Stimulated activated CD8-positive, alpha-beta memory T cell treated with anti-CD3 and anti-CD28 coated beads, Interleukin-12 subunit alpha, Interleukin-12 subunit beta, amount 100 ng/mL, for 4 hours (primary cell): ENCODE data around the gene ZNF630.
"Not testable (repeated sequence)": the region's sequence is repeated elsewhere in the genome, so short reads cannot be mapped to it uniquely, and the experiment has no call there.

Experiments used
- DNase-seq: peaks from one replicate; pipeline ENCODE4 v3.0.0-alpha.2; 2020; ENCODE audit warnings: low read depth

The ZNF630 gene

DNA sequence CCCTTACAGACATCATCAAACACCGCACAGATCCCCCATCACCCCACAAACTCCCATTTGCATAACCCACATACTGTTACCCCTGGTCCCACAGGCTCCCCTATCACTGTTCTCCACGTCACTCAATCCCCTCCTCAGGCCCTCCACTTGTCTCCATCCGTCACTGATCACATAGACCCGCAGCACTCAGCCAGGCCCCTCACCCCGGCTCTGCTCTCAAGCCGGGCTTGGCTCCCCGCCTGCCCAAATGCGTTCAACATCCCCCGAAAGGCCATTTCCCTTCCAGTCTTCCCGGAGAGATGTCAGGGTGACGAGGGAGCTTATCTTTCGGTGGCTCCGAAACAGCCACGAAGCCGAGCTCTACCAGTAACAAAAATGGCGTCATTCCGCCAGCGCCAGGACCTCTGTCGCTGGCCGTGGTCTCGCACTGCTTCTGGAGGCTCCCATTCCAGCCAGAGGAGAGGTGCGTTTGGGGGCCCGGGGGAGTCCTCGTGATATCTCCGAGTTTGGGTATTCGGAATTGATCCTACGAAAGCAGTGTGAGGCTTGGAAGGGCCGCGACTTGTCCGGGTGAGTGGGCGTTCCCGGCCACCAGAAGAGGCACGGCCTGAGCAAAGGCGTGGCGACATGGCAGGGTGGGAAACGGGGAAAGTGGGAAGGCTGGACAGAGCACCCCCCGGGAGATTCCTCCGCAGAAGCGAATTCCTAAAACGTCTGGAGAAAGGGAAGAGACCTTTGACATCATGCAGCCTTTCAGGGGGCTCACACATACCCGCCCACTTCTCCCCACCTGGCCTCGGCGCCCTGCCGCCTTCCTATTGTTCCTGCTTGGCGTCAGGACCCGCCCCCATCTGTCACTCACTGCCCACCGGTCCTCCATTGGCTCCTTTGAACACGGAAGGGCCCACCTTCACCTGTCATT lies at the start of gene ZNF630:
Gene ZNF630 (minus strand): TSS at position 577 of the 922 bp plus-strand sequence. CDS start 4,754 bp downstream, outside the sequence.
- peak; percentile 37 for DNase-seq

DNA sequence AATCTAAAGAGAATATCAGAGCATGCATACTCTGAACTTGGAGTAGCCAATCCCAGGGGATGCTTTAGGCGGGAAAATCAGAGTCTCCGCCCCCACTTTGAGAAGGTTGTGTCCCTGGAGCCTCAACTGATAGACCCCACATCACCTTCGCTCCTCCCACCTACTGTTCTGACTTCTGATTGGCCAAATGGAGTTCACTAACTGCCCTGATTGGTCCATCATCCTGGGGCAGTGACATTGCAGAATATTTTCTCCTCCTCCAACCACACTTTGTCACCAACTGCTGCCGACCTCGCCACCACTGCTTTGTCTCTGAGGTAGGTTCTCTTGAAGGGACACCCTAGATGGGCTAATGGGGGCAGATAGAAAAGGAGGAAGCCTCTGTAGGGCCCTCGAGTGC lies 36.3 kb upstream of the ZNF630 start:
- no peak for DNase-seq

DNA sequence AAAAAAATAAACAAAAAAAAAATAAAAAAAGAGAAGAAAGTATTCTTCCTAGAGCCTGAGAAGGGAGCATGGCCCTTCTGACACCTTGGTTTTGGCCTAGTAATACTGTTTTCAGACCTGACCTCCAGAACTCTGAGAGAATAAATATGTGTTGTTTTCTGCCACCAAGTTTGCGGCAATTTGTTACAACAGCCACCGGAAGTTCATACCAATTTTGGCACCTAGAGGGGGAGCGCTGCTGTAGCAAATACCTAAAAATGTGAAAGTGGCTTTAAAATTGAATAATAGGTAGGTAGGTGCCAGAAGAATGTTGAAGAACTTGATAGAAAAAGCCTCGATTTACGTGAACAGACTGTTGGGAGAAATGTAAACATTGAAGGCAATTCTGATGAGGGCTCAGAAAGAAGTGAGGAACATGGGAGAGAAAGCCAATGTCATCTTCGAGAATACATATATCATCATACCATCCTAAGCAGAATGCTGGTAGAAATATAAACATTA lies 31.5 kb upstream of the ZNF630 start:
- no peak for DNase-seq

DNA sequence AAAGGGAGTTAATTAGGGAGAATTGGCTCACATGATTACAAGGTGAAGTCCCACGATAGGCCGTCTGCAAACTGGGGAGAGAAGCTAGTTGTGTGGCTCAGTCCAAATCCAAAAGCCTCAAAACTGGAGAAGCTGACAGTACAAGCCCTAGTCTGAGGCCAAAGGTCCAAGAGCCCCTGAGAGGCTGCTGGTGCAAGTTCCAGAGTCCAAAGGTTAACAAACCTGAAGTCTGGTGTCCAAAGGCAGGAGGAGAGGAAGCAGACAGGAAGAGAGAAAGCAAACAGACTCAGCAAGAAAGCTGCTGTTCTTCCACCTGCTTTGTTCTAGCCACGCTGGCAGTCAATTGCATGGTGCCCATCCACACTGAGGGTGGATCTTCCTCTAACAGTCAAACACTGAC lies 30.0 kb upstream of the ZNF630 start:
- DNase-seq = no peak

DNA sequence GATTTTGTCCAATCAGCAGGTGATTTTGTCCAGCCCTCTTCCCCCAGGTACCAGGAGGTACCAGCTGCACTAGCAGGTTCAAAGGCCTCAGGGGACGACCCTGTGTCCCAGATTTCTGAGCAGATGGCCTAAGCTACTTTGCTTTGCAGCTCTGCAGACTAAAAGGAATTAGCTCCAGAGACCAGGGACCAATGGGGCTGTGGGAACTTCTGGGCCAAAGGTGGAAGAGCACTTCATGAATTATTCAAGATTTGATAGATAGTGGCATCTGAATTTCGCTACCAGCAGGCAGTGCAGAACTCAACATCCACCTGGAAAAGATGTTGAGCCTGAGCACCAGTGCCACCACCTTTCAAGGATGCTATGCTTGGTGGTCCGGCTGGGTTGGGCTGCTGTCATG lies 21.1 kb upstream of the ZNF630 start:
- not testable (repeated sequence) for DNase-seq

DNA sequence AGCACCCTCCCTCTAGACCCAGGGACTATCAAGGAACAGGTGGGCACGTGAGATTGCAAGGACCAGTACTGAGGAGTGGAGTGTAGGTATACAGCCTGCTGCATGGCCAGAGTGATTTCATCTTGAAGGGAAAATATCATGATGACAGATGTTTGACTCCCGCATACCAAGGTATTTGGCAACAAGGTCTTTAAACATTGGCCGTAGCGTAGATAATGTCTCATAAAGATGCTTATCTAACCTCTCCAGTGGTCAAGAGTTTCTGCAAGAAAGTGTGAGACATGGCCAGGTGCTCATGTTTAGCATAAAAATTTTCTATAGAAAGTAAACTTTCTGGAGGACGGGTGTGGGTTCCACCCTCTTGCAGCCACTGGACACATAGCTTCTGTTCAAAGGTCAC lies 18.7 kb upstream of the ZNF630 start:
- no peak for DNase-seq

DNA sequence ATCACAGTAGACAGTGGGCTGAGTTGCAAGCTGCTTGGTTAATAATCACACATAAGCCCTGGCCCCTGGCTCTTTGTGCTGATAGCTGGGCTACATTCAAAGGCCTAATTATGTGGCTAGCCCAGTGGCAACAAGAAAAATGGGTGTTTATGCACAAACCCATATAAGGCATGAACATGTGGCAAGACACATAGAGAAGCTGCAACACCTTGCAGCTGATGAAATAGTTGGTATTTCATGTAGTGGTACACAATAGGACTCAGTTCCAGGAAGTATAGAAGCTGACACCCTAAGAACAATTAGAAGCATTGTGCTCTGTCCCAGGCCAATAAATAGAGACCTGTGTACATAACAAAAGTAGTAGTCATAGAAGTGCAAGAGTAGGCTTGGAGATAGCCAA lies 14.6 kb upstream of the ZNF630 start:
- no peak for DNase-seq

DNA sequence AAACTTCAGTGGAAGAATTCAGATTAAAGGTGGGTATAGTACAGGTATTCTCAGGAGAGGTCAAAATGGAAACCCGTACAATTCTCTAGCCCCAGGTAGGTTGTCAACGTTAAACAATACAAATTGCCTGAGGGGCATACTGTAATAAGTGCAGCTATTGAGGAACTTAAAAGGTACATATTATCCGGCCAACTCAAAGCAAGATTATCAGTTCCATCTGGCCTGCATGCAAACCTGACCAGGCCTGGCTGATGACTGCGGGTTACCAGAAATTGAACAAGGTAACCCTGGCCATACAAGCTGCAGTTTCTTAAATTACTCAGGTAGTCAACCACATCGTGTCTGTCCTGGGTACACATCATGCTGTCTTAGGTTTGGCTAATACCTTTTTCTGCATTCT lies 12.3 kb upstream of the ZNF630 start:
- no peak for DNase-seq

DNA sequence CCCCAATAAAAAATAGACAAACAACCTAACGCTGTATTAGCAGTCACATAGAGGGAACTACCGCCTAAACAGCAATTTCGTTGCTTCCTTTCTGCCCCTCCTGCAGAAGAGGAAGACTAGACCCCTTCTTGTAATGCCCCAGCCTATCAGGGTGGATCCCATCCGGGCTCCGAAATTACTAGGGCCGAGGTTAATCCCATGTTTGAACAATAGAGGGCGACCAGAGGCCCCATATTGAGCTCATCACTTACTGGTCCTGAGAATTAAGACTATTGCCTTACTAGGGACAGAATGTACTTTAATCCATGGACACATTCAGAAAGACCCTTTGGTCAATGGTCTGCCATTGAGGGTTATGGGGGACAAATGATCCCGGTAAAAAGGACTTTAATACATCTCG lies 11.8 kb upstream of the ZNF630 start:
- DNase-seq = no peak

DNA sequence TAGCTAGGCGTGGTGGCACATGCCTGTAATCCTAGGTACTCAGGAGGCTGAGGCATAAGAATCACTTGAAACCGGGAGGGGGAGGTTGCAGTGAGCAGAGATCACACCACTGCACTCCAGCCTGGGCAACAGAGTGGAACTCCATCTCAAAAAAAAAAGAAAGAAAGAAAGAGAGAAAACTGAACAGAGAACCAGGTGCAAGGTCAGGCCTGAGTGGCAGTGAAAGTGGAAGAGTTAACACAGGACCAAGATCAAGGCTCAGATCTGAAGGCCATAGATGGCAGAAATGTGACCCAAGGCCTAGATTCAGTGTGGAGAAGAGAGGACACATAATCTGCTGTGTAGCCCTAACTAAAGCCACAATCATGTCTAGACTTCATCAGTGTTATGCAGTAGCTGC lies 4.9 kb upstream of the ZNF630 start:
- no peak for DNase-seq

DNA sequence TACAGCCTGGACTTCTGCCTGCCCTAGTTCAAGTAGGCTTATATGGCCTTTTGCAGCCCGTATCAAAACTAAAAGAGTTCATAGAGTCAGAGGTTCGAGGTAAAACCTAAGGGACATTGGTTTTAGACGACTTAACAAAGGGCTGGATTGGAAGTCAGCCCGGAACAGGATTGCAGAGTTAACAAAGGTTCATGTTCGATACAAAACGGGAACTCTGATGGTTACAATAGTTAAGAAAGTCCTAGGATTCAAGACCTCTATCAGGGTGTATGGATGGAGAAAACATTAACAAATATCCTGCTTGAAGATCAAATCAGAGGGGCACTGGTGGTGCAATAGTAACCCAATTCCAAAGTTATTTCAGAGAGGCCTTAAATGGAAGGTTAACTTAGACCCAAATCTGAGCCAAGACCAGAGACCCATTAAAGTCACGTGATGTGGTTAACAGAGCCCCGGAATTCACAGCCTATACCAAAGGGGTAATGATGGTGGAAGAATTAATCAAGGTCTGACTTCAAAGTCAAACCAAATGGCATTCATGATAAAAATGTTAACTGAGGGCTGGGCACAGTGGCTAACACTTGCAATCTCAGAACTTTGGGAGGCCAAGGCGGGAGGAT lies 656 bp upstream of the ZNF630 start:
- no peak for DNase-seq

DNA sequence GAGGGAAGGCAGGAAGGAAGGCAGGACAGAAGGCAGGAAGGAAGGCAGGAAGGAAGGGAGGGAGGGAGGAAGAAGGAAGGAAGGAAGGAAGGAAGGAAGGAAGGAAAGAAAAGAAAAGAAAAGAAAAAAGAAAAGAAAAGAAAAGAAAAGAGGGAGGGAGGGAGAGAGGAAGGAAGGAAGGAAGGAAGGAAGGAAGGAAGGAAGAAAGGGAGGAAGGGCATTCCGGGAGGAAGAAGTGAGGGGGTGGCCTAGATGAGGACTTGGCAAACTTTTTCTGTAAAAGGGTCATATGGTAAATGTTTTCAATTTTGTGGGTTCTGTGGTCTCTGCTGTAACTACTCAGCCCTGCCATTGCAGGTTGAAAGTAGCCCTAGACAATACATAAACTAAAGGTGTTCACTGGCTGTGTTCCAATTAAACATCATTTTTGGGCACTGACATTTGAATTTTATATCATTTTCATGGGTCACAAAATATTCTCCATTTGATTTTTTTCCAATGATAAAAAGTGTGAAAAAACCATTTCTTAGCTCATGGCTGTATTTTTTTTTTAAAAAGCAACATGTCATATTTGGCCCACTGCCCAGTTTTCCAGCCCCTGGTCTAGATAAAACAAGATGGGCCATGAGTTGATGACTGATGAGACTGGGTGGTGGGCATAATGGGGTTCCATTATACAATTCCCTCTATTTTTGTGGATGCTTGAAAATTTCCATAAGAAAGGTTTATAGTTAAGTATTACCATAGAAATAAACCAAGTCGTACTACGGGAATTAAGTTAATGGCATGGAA lies 3.1 kb downstream of the ZNF630 start:
- DNase-seq = no peak

DNA sequence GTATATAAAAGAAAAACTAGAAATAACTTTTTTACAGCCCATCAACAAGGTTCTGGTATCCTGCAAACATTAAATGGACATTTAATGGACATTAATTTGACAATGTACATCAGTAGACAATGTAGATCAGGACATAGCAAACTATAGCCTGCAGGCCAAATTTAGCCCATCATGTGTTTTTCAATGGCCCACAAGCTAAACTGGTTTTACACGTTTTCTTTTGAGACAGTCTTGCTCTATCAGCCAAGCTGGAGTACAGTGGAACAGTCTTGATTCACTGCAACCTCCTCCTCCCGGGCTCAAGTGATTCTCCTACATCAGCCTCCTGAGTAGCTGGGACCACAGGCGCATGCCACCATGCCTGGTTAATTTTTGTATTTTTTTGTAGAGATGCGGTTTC lies 7.2 kb downstream of the ZNF630 start:
- DNase-seq = no peak

DNA sequence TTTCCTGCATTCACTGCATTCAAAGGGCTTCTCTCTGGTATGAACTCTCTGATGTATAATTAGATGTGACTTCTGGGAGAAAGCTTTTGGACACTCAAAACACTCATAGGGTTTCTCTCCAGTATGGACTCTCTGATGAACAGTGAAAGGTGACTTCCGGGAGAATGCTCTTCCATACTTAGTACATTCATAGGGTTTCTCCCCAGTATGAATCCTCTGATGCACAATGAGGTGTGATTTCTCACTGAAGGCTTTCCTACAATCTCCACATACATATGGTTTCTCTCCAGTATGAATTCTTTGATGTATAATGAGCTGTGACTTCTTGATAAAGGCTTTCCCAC lies 12.2 kb downstream of the ZNF630 start:
- DNase-seq = no peak

DNA sequence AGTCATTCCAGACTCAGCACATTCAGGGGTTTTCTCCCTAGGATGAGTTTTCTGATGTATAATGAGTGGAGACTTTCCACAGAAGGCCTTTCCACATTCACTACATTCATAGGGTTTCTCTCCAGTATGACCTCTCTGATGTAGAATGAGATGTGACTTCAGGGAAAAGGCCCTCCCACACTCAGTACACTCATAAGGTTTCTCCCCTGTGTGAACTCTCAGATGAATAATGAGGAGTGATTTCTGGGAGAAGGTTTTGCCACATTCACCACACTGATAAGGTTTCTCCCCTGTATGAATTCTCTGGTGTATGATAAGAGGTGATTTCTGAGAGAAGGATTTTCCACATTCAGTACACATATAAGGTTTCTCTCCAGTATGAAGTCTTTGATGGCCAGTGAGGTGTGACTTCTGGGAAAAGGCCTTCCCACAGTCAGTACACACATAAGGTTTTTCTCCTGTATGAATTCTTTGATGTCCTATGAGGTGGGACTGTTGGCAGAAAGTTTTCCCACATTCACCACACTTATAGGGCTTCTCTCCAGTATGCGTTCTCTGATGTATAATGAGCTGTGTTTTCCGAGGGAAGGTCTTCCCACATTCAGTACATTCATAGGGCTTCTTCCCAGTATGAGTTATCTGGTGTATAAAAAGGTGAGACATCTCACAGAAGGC lies 12.7 kb downstream of the ZNF630 start:
- no peak for DNase-seq

DNA sequence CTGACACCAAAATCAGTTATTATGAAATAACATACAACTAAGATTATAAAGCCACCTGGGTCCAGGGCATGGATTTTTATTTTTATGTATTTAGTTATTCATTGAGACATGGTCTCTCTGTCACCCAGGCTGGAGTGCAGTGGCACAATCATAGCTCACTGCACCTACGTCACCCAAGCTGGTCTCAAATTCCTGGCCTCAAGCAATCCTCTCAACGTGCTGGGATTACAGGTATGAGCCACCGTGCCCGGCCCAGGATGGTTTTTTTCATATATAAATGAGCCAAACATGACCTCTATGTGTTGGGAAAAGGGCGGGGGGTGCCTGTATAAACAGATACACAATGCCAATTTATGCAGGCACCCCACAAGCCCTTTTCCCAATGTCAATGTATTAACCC lies 24.6 kb downstream of the ZNF630 start:
- DNase-seq = no peak

DNA sequence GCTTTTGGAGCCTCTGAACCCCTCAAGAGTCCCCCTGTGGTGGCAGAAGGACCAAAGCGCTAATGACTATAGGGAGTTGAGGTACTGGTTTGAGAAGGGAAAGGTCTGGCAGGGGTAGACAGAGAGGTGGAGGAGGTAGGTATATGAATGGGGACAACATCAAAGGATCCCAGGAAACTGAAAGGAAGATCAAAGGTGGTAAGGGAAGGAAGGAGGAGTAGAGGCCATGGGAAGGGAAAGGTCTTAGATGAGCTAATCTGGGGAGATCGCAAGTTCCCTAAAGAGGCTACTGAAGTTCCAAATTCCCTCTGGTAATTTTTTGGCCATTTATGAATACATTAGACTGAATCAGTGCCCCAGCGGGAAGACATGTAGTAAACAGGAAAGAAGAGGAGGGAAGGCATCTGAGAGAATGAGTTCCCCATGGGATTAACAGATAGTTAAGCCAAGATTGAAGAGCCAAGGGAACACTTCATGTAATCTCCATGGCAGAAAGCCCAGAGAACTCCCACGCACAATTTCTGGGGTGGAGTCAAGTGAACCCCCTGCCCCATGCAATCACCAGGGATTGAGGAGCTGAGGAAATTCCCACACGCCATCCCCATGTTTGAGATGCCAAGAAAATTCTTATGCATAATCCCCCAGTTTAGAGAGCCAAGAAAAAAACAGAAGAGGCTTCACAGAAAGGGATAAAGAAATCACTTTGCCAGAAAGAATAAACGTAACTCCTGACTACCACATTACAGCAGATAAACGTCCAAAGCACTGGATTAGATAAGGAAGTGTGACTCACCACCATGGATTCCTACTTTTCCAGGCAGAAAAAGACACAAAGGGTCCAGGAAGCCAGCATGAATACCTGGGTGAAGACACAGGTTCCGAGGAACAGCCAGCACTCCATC lies 25.8 kb downstream of the ZNF630 start:
- no peak for DNase-seq

DNA sequence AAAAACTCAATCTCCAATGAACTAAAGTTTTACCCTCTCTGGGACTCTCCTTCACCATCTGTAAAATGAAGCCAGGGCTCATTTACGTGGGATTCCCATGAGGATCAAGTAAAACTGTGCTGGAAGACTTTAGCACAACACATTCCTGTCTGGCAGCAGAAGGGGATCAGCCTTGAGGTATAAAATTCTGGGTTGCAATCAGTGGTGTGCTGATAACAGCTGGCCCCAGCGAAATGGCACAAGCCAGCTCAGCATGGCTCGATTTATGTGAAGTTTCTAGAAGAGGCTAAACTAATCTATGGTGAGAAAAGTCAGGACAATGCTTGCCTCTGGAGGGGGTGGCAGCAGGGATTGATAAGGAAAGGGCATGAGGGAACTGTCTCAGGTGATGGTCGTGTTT lies 28.4 kb downstream of the ZNF630 start:
- DNase-seq = no peak

DNA sequence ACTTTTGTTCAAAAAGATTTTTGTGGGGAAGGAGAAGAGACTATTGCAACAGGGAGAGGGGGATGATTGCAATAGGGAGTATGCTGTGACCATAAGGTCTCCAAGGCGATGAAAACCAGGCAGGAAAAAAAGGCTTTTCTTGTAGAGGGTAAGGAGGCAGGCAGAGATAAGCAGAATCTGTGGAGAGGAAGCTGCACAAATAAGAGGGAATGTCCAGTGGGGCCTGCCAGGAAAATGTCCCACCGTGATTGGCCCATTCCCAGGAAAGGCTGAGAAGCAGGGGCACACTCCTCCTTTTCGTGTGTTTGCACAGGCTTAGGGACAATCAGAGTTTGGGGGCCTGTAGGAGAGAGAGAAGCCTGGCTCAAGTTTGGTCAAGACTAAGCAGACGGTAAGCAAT lies 35.5 kb downstream of the ZNF630 start:
- DNase-seq = no peak

DNA sequence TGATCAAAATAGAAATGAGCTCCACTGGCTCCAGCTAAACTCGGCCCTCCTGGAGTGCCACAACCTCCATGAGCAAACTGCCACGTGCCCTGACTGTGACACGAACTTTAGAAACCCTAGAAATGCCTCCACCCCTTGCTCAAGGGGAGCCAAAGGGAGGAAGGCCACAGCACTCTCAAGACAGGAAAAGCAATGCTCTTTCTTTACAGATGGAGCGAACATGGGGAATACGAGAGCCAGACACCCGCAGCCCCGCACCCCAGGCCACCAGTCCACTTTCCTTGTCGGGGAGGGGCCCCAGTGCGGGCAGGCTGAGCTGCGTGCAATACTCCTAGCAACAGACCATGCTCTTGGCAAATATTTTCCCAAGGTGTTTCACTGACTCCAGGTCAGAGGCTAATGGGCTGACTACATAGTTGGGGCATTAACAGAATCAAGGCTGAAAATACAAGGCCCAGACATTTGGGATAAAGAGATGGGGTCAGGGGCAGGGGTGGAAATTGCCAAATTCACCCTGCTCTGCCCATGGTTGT lies 40.7 kb downstream of the ZNF630 start:
- DNase-seq = not testable (repeated sequence)

DNA sequence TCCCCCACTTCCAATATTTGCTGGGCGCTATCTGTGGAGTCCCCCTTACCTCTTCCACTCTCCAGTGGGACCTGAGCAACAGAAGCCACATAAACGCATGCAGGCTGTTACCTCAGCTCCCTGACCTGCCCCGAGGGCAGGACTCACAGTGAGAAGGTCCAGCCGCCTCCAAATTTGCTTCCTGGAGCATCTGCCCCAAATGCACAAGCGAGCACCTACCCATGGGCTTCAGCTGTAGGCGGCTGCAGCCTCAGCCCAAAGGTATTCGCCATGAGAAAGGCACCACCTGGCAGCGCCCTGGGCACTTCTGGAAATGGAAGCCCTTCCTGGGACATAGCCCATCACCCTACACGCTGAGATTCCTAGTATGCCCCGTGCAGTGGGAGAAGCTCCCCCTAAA lies 41.2 kb downstream of the ZNF630 start:
- DNase-seq = no peak
